Suppressor macrophage treated with lipopolysaccharide for 4 hours (primary cell): ENCODE results near the gene TMEM11.
A peak's percentile ranks its signal among the peaks of the same experiment; 100 is the strongest.

Experiments
- DNase-seq: peaks from one replicate; pipeline ENCODE4 v3.0.0-alpha.2; 2020

The TMEM11 gene

GRCh38 chr17:21177854-21178600 is 35.9 kb downstream of the TMEM11 start:
- no peak for DNase-seq

GRCh38 chr17:21177401-21177800 is 36.6 kb downstream of the TMEM11 start:
- no peak for DNase-seq

- no peak for DNase-seq
Measured at GRCh38 chr17:21176773-21177395, 37.1 kb downstream of the TMEM11 start.

- no peak for DNase-seq
Measured at GRCh38 chr17:21174713-21175112, 39.2 kb downstream of the TMEM11 start.

- DNase-seq = no peak
Measured at GRCh38 chr17:21174186-21174585, 39.8 kb downstream of the TMEM11 start.

GRCh38 chr17:21173543-21173942 is 40.4 kb downstream of the TMEM11 start:
- DNase-seq = no peak

GRCh38 chr17:21172846-21173245 is 41.1 kb downstream of the TMEM11 start:
- no peak for DNase-seq

GRCh38 chr17:21171970-21172510 is 41.9 kb downstream of the TMEM11 start:
- no peak for DNase-seq

GRCh38 chr17:21171309-21171922 is 42.5 kb downstream of the TMEM11 start:
- peak; percentile 33 for DNase-seq

- DNase-seq = no peak
Measured at GRCh38 chr17:21170809-21171208, 43.2 kb downstream of the TMEM11 start.

- no peak for DNase-seq
Measured at GRCh38 chr17:21169496-21169895, 44.5 kb downstream of the TMEM11 start.

GRCh38 chr17:21168555-21168865 is 45.5 kb downstream of the TMEM11 start:
- DNase-seq = no peak

- DNase-seq = peak; percentile 35
Measured at GRCh38 chr17:21167303-21167702, 46.7 kb downstream of the TMEM11 start.

- peak; percentile 18 for DNase-seq
Measured at GRCh38 chr17:21166595-21167210, 47.3 kb downstream of the TMEM11 start.

- no peak for DNase-seq
Measured at GRCh38 chr17:21165922-21166594, 47.9 kb downstream of the TMEM11 start.

GRCh38 chr17:21164620-21165019 is 49.3 kb downstream of the TMEM11 start:
- DNase-seq = no peak

- DNase-seq = peak; percentile 39
Measured at GRCh38 chr17:21164216-21164615, 49.7 kb downstream of the TMEM11 start.

GRCh38 chr17:21163101-21163500 is 50.9 kb downstream of the TMEM11 start:
- DNase-seq = peak; percentile 15

- no peak for DNase-seq
Measured at GRCh38 chr17:21162394-21162775, 51.6 kb downstream of the TMEM11 start.

- no peak for DNase-seq
Measured at GRCh38 chr17:21161498-21162393, 52.2 kb downstream of the TMEM11 start.

GRCh38 chr17:21160401-21160800 is 53.6 kb downstream of the TMEM11 start:
- no peak for DNase-seq
